IMR-90 (cell line): ENCODE measurements around the gene HIGD1C. TPM values are rescaled to one million over a fixed set of nuclear protein-coding genes. Genes with fewer than 3 reads are reported as not detected.
A peak's percentile ranks its signal among the peaks of the same experiment; 100 is the strongest.

Source experiments
- ELK1 ChIP-seq: fragments of 150-350 bp; IDR thresholded peaks from 2 replicates; pipeline ENCODE4 v1.6.1; 2016; ENCODE audit warnings: low read depth, mild to moderate bottlenecking, low read length, moderate library complexity, borderline replicate concordance
- MAFK ChIP-seq: IDR thresholded peaks from 2 replicates; pipeline ENCODE4 v1.6.1; 2012; ENCODE audit warnings: low read depth, low read length, improper control_type of control experiment
- MXI1 ChIP-seq: IDR thresholded peaks from 2 replicates; pipeline ENCODE4 v1.6.1; 2012; ENCODE audit warnings: low read depth, mild to moderate bottlenecking, low read length, moderate library complexity, borderline replicate concordance
- RAD21 ChIP-seq: IDR thresholded peaks from 2 replicates; pipeline ENCODE4 v1.6.1; 2012; ENCODE audit warnings: low read length, improper control_type of control experiment
- RCOR1 ChIP-seq: IDR thresholded peaks from 2 replicates; pipeline ENCODE4 v1.6.1; 2012; ENCODE audit warnings: mild to moderate bottlenecking, low read length, improper control_type of control experiment; ENCODE audit not compliant: insufficient replicate concordance
- polyA plus RNA-seq, 3 experiments: library from polyadenylated mRNA; depleted of rRNA; stranded (reverse); fragments of >200 nt; gene quantifications; 2 replicates each; pipeline ENCODE4 v1.2.3, GENCODE V29; 2012; ENCODE audit warnings: low replicate concordance in 1 of 3
- total RNA-seq: library from RNA; depleted of rRNA; stranded (reverse); fragments of >200 nt; gene quantifications from 2 replicates; pipeline ENCODE4 v1.2.3, GENCODE V29; 2012

Gene HIGD1C
- total and polyA plus RNA-seq, 2 of the 4 experiments (the other 2 are of a cell fraction): not detected

- no peak for TF ChIP-seq ELK1
- TF ChIP-seq MXI1: no peak
- no peak for TF ChIP-seq RAD21
- TF ChIP-seq MAFK: peak; percentile 45
- no peak for TF ChIP-seq RCOR1
Measured at GRCh38 chr12:50985322-50985721, 33.0 kb downstream of the HIGD1C start (continued).
